Endothelial cell of umbilical vein (primary cell): ENCODE measurements around the gene FOXP1. TPM values are rescaled to one million over a fixed set of nuclear protein-coding genes. Genes with fewer than 3 reads are reported as not detected.

Source experiments
- BruUV-seq: library from RNA; stranded (reverse); fragments of 400-500 nt; replicated peaks from 2 replicates; lab custom pipeline; 2021; lab: Mats Ljungman, UMichigan
- CTCF ChIA-PET: fragments of 300-600, 350-600 bp; sonication (Branson Sonifier 250); formaldehyde crosslinking; loops from one replicate; lab custom pipeline; 2021; ENCODE audit warnings: antibody characterized with exemption, inconsistent platforms; lab: Charles Lee
- POLR2A ChIA-PET: fragments of 300-600, 350-600 bp; sonication (Branson Sonifier 250); formaldehyde crosslinking; loops from one replicate; lab custom pipeline; 2021; ENCODE audit warnings: antibody characterized with exemption, inconsistent platforms; lab: Charles Lee
- DNase-seq: peaks from one replicate; pipeline ENCODE4 v3.0.0-alpha.2; 2011; ENCODE audit warnings: low read depth, low spot score
- FAIRE-seq: peaks from 2 replicates; lab custom pipeline; 2011; peaks lifted over from hg19 to GRCh38; lab: Jason Lieb, UNC
- H2AFZ ChIP-seq: 2 replicates; pipeline ENCODE4 v1.6.0; 2012; ENCODE audit warnings: low read depth, low read length, control low read depth, inconsistent platforms
- H3K27ac ChIP-seq: 2 replicates; pipeline ENCODE4 v1.5.1; 2011; ENCODE audit warnings: low read depth, mild to moderate bottlenecking, control low read depth, low read length, moderate library complexity; ENCODE audit not compliant: insufficient read depth
- H3K27me3 ChIP-seq, 2 experiments: 2 replicates each; pipeline versions ENCODE4 v1.6.0 to v1.6.1; 2011; ENCODE audit warnings: low read length in 2 of 2, mixed read lengths in 1 of 2; ENCODE audit not compliant: control insufficient read depth in 2 of 2, insufficient read depth in 2 of 2
- H3K36me3 ChIP-seq, 2 experiments: 2 replicates in 1 of 2; 3 replicates in 1 of 2; pipeline ENCODE4 v1.5.1; 2011; ENCODE audit warnings: low read length in 2 of 2, mild to moderate bottlenecking in 1 of 2, moderate library complexity in 1 of 2; ENCODE audit not compliant: control insufficient read depth in 2 of 2, insufficient read depth in 2 of 2; ENCODE audit errors: extremely low read depth in 1 of 2
- H3K4me1 ChIP-seq: 3 replicates; pipeline ENCODE4 v1.5.1; 2011; ENCODE audit warnings: mild to moderate bottlenecking, low read length; ENCODE audit not compliant: control insufficient read depth, insufficient read depth; ENCODE audit errors: extremely low read depth
- H3K4me2 ChIP-seq: 2 replicates; pipeline ENCODE4 v1.6.1; 2011; ENCODE audit warnings: low read length, control low read depth, mixed read lengths; ENCODE audit not compliant: insufficient read depth
- H3K4me3 ChIP-seq, 3 experiments: fragments of 200-600 bp in 1 of 3; sonication (generic), shearing (Covaris generic) in 1 of 3; replicated peaks in 1 of 3; 2 replicates each; pipeline ENCODE4 v1.5.1; 2011 to 2016; ENCODE audit warnings: control low read depth in 3 of 3, low read length in 3 of 3, mild to moderate bottlenecking in 2 of 3, inconsistent platforms in 1 of 3, low read depth in 1 of 3, moderate library complexity in 1 of 3; ENCODE audit not compliant: insufficient read depth in 1 of 3
- H3K79me2 ChIP-seq: 2 replicates; pipeline ENCODE4 v1.6.0; 2012; ENCODE audit warnings: low read length, inconsistent platforms; ENCODE audit not compliant: control insufficient read depth, insufficient read depth
- H3K9ac ChIP-seq: replicated peaks from 2 replicates; pipeline ENCODE3; 2011; ENCODE audit warnings: low read length, control low read depth; ENCODE audit not compliant: insufficient read depth; ENCODE audit errors: extremely low read depth
- H3K9me1 ChIP-seq: replicated peaks from 3 replicates; pipeline ENCODE4 v1.6.0; 2011; ENCODE audit warnings: mild to moderate bottlenecking, low read length; ENCODE audit not compliant: control insufficient read depth, insufficient read depth; ENCODE audit errors: extremely low read depth
- H3K9me3 ChIP-seq: replicated peaks from 2 replicates; pipeline ENCODE4 v1.5.1; 2012; ENCODE audit warnings: low read length, inconsistent platforms; ENCODE audit not compliant: control insufficient read depth, insufficient read depth
- H4K20me1 ChIP-seq: replicated peaks from 2 replicates; pipeline ENCODE3; 2011; ENCODE audit warnings: mild to moderate bottlenecking, low read length; ENCODE audit not compliant: control insufficient read depth, insufficient read depth; ENCODE audit errors: extremely low read depth
- EZH2 ChIP-seq: IDR thresholded peaks from 2 replicates; pipeline ENCODE4 v1.6.1; 2012; ENCODE audit warnings: borderline replicate concordance, low read depth, mild to moderate bottlenecking, moderate library complexity, low read length, inconsistent platforms; ENCODE audit not compliant: severe bottlenecking
- FOS ChIP-seq: IDR thresholded peaks from 2 replicates; pipeline ENCODE4 v1.6.1; 2011; ENCODE audit warnings: mild to moderate bottlenecking, low read length, moderate library complexity, borderline replicate concordance; ENCODE audit not compliant: insufficient read depth
- GATA2 ChIP-seq: IDR thresholded peaks from 2 replicates; pipeline ENCODE4 v1.7.0; 2011; ENCODE audit warnings: low read depth, mild to moderate bottlenecking, moderate library complexity, mixed read lengths, low read length; ENCODE audit not compliant: insufficient read length, insufficient read depth
- JUN ChIP-seq: IDR thresholded peaks from 2 replicates; pipeline ENCODE4 v1.6.1; 2011; ENCODE audit warnings: borderline replicate concordance, low read depth; ENCODE audit not compliant: insufficient read length, insufficient read depth
- MYC ChIP-seq: IDR thresholded peaks from one replicate; pipeline ENCODE4 v1.6.1; 2011; ENCODE audit warnings: mild to moderate bottlenecking, low read depth, low read length
- POLR2A ChIP-seq: IDR thresholded peaks from 2 replicates; pipeline ENCODE4 v1.6.1; 2012; ENCODE audit warnings: low read depth, mild to moderate bottlenecking, control low read depth, low read length
- POLR2AphosphoS5 ChIP-seq: IDR thresholded peaks from 2 replicates; pipeline ENCODE4 v1.6.1; 2012; ENCODE audit warnings: low read depth, mild to moderate bottlenecking, control low read depth, low read length, moderate library complexity; ENCODE audit not compliant: insufficient read depth
- dilution Hi-C: fragments of 300-500 bp; cut with MboI; formaldehyde crosslinking; loops from one replicate; pipeline ENCODE4 v1.15.0; 2019; ENCODE audit warnings: low sequenced_read_pairs; ENCODE audit not compliant: extremely low pct_ligation_motif_present
- intact Hi-C: fragments of 100-400 bp; cut with micrococcal nuclease; formaldehyde crosslinking; loops from one replicate; pipeline ENCODE4 v1.10.0; 2022
- polyA plus RNA-seq, 4 experiments: library from polyadenylated mRNA; depleted of rRNA in 3 of 4; stranded (reverse) in 3 of 4; unstranded in 1 of 4; fragments of >200 nt; gene quantifications; 2 replicates each; pipeline versions ENCODE4 v1.2.1 to v1.2.3, GENCODE V29; 2011 to 2012; ENCODE audit warnings: missing spikeins in 1 of 4
- total RNA-seq: library from RNA; stranded (reverse); gene quantifications from 2 replicates; pipeline ENCODE4 v1.2.3, GENCODE V29; 2021
- TF ChIP-seq, protein P1 (sequence below): IDR thresholded peaks from 2 replicates; pipeline ENCODE4 v1.6.1; 2011; ENCODE audit not compliant: insufficient read depth, insufficient read length
- TF ChIP-seq, protein P2 (sequence below), 2 donors: IDR thresholded peaks; 1 replicate in 1 of 2; 2 replicates in 1 of 2; pipeline ENCODE4 v1.5.1; 2011; ENCODE audit warnings: low read length in 2 of 2, mild to moderate bottlenecking in 2 of 2, moderate library complexity in 2 of 2, control low read depth in 1 of 2, inconsistent platforms in 1 of 2, low read depth in 1 of 2; ENCODE audit not compliant: insufficient read depth in 1 of 2; ENCODE audit errors: extremely low read depth in 1 of 2

FOXP1 gene
- total and polyA plus RNA-seq, 2 donors (not counting 3 experiments of a cell fraction or from before 2014, with no cell fraction given): 41.0 to 107 TPM

DNA sequence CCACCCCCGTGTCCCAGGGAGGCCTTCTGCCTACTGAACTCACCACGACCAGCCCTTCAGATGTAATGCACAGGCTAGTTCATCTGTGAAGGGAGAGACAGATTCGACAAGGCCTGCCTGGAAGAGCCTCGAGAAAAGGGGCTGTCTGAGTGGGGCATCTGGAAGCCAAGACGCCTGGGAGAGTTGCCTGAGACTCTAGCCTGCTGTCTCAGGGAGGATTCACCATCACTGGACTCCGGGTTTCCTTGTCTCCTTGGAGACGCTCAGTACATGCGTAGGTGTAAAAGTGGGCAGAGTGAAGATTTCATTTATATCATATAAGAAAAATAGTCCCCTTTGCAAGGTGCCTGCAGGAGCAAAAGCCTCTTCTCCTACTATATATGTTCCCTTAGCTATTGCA is 468.9 kb downstream of the FOXP1 start:
- no peak for TF ChIP-seq MYC
- TF ChIP-seq EZH2: no peak
- no peak for TF ChIP-seq GATA2
- TF ChIP-seq POLR2A: no peak
- TF ChIP-seq, protein P1, sequence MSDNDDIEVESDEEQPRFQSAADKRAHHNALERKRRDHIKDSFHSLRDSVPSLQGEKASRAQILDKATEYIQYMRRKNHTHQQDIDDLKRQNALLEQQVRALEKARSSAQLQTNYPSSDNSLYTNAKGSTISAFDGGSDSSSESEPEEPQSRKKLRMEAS: no peak
- TF ChIP-seq, protein P2, sequence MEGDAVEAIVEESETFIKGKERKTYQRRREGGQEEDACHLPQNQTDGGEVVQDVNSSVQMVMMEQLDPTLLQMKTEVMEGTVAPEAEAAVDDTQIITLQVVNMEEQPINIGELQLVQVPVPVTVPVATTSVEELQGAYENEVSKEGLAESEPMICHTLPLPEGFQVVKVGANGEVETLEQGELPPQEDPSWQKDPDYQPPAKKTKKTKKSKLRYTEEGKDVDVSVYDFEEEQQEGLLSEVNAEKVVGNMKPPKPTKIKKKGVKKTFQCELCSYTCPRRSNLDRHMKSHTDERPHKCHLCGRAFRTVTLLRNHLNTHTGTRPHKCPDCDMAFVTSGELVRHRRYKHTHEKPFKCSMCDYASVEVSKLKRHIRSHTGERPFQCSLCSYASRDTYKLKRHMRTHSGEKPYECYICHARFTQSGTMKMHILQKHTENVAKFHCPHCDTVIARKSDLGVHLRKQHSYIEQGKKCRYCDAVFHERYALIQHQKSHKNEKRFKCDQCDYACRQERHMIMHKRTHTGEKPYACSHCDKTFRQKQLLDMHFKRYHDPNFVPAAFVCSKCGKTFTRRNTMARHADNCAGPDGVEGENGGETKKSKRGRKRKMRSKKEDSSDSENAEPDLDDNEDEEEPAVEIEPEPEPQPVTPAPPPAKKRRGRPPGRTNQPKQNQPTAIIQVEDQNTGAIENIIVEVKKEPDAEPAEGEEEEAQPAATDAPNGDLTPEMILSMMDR (IDR thresholded peaks at IDR 0.05; ENCODE audit: extremely low read depth in 1 of 2, insufficient read depth in 1 of 2, low read depth in 1 of 2, low read length in 2 of 2): no peak
- no peak for TF ChIP-seq JUN
- TF ChIP-seq POLR2AphosphoS5: no peak
- no peak for TF ChIP-seq FOS
- ChIA-PET POLR2A (no interaction called here), CTCF (no interaction called here)
- no peak overlapping the region for H3K9ac ChIP-seq
- no peaks in the 10 kb centered on the region for H3K9me1 ChIP-seq
- no TSS peak for BruUV-seq
- peaks cover 0 to 3% of the 10 kb centered on the region in 2 experiments for H3K36me3 ChIP-seq
- H2AFZ ChIP-seq: no peak overlapping the region
- no peak overlapping the region for H3K4me3 ChIP-seq
- dilution Hi-C loops (no loop called here), intact Hi-C loops (no loop called here)
- no peaks in the 10 kb centered on the region for H3K27me3 ChIP-seq
- peaks cover 6% of the 10 kb centered on the region for H3K79me2 ChIP-seq
- H3K27ac ChIP-seq: no peak overlapping the region
- no peak overlapping the region for H3K4me2 ChIP-seq
- peaks cover 39% of the 10 kb centered on the region for H3K4me1 ChIP-seq
- FAIRE-seq (no peak), DNase-seq (no peak)
- H4K20me1 ChIP-seq: no peaks in the 10 kb centered on the region
- no peaks in the 10 kb centered on the region for H3K9me3 ChIP-seq
